Stimulated activated naive B cell treated with anti-CD40 and anti-IgM and Interleukin-4, amounts not matched to agents 10 μg/mL and 1 μg/mL and 100 μg/mL, for 72 hours (primary cell): ENCODE measurements around the gene IRX2.

ENCODE experiments used
- ATAC-seq, 2 donors: fragments of 150-1000 bp; cut with Tn5 transposase; replicated peaks; 2 replicates each; pipeline ENCODE4 v1.10.0; 2021; ENCODE audit warnings: moderate library complexity in 1 of 2
- DNase-seq: peaks from one replicate; pipeline ENCODE4 v3.0.0; 2021
- H3K27ac Mint-ChIP-seq: one replicate; pipeline ENCODE4 v1.8.0; 2022; ENCODE audit warnings: mild to moderate bottlenecking, mixed read lengths
- H3K27me3 Mint-ChIP-seq, 2 donors: one replicate each; pipeline ENCODE4 v1.8.0; 2022; ENCODE audit warnings: mixed read lengths in 2 of 2
- H3K36me3 Mint-ChIP-seq, 2 donors: one replicate each; pipeline ENCODE4 v1.8.0; 2022; ENCODE audit warnings: mixed read lengths in 2 of 2, mild to moderate bottlenecking in 1 of 2
- H3K4me1 Mint-ChIP-seq, 2 donors: one replicate each; pipeline ENCODE4 v1.8.0; 2022; ENCODE audit warnings: mixed read lengths in 2 of 2, mild to moderate bottlenecking in 1 of 2
- H3K4me3 Mint-ChIP-seq, 2 donors: one replicate each; pipeline ENCODE4 v1.8.0; 2022; ENCODE audit warnings: mild to moderate bottlenecking in 2 of 2, mixed read lengths in 2 of 2, moderate library complexity in 1 of 2
- H3K9me3 Mint-ChIP-seq, 2 donors: one replicate each; pipeline ENCODE4 v1.8.0; 2022; ENCODE audit warnings: mixed read lengths in 2 of 2, mild to moderate bottlenecking in 1 of 2

IRX2 gene

DNA sequence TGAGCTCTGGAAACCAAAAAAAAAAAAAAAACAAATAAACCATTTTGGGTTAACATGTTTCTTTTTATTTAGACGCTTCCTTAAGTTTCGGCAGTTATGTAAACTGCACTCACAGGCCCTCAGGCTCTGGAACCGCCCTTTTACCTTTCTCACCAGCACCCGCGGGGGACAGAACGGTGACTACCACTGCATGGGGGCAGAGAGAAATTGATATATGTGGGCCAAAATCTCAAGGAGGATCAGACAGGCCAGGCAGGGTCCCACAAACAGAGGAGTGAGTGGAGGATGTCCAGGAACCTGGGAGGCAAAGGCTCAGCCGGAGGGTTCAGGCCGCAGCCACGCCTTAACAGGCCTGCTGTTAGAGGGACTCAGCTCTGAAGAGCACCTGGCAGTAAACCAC lies 54.4 kb downstream of the IRX2 start:
- DNase-seq (no peak), ATAC-seq (no peak)
- H3K27ac Mint-ChIP-seq = no peak overlapping the region

More for the DNA sequence above, 54.4 kb downstream of the IRX2 start:
- no peaks in the 10 kb centered on the region for H3K4me1 Mint-ChIP-seq
- peaks cover 6 to 11% of the 10 kb centered on the region in 2 donors for H3K9me3 Mint-ChIP-seq
- H3K27me3 Mint-ChIP-seq = no peaks in the 10 kb centered on the region
- no peaks in the 10 kb centered on the region for H3K36me3 Mint-ChIP-seq
- no peak overlapping the region for H3K4me3 Mint-ChIP-seq
